Lower lobe of right lung (tissue), 2 donors: ENCODE measurements around the gene UVRAG. TPM values are rescaled to one million over a fixed set of nuclear protein-coding genes. Genes with fewer than 3 reads are reported as not detected.

Experiments used
- ATAC-seq, 2 donors: fragments of 200-7000 bp; cut with Tn5 transposase; one replicate each; pipeline ENCODE4 v1.9.1; 2020 to 2022; ENCODE audit warnings: mild to moderate bottlenecking in 2 of 2, moderate library complexity in 2 of 2
- DNase-seq: peaks from one replicate; pipeline ENCODE4 v3.0.0-alpha.2; 2020
- H3K27ac ChIP-seq: fragments of 200-600 bp; one replicate; pipeline ENCODE4 v1.8.0; 2022
- H3K27me3 ChIP-seq: fragments of 200-600 bp; one replicate; pipeline ENCODE4 v1.8.0; 2022; ENCODE audit warnings: low read depth
- H3K36me3 ChIP-seq: fragments of 200-600 bp; one replicate; pipeline ENCODE4 v1.8.0; 2022; ENCODE audit warnings: mild to moderate bottlenecking
- H3K4me1 ChIP-seq: fragments of 200-600 bp; one replicate; pipeline ENCODE4 v1.8.0; 2022
- H3K4me3 ChIP-seq: fragments of 200-600 bp; one replicate; pipeline ENCODE4 v1.8.0; 2022; ENCODE audit warnings: mild to moderate bottlenecking
- H3K9me3 ChIP-seq: fragments of 200-600 bp; one replicate; pipeline ENCODE4 v1.8.0; 2022
- intact Hi-C: fragments of 100-400 bp; cut with DNase I; formaldehyde crosslinking; loops from one replicate; pipeline ENCODE4 v1.11.0; 2022
- total RNA-seq: library from RNA; stranded (reverse); fragmentation: NEBNext Ultra II Directional; extraction: Animal tissue kit (Norgen Biotek cat#: 25700); gene quantifications from one replicate; pipeline ENCODE4 v1.2.1, GENCODE V29; 2021
- TF ChIP-seq, protein P1 (sequence below): fragments of 200-600 bp; IDR thresholded peaks from one replicate; pipeline ENCODE4 v1.8.0; 2022; ENCODE audit warnings: antibody characterized with exemption, mild to moderate bottlenecking
- donor health status: DM: no; HTN: yes; CAD: no; lungs with severe emphysema.

UVRAG gene
- total RNA-seq, 1 donor from 2014 or later: 36.0 TPM

DNA sequence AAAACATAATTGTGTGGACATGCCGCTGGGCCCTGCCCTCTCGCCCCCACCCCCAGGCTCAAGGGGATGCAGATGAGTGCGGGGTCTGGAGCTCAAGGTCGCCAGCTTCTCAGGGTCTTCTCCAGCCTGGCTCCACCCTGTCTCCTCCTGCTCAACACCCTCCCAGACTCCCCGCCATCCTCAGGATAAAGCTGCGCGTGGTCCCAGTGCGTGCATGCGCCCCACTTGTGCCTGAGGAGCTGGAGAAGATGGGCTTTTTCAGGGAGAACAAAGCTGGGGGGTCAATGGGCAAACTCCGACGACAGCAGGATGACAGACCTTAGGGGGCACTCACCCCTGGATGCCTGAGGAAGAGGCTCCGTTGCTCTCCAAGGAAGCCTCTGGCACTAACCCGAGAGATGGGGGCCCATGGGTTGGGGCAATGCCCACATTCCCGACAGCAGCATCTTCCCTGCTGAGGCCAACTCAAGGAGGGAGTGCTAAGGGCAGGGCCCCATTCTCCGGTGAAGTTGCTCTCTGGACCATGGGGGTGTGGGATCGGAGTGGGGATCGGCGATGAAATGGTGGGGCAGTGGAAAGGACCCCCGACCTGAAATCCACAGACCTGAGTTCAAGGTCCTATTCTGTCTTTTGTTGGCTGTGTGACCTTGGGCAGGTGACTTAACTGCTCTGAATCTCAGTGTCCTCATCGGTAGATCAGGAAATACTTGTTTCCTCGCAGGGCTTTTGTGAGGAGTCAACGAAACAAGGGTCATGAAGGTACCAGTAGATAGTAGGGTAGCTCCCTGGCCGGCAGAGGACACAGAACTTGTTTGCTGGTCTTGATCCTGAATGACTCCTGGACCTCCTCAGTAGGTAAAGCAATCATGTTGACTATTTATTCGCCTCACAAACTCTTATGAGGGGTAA, 343.6 kb downstream of the UVRAG start:
- intact Hi-C loops: loop anchor here (10.0 kb wide), 1 partner anchor 264 kb away; no protein-coding TSS in a partner anchor
- Histone ChIP-seq H3K9me3 (no peaks in the 10 kb centered on the region), H3K36me3 (no peaks in the 10 kb centered on the region), H3K27me3 (no peaks in the 10 kb centered on the region), H3K27ac (no peak overlapping the region), H3K4me1 (peaks cover 14% of the 10 kb centered on the region), H3K4me3 (no peak overlapping the region)
- TF ChIP-seq, protein P1, sequence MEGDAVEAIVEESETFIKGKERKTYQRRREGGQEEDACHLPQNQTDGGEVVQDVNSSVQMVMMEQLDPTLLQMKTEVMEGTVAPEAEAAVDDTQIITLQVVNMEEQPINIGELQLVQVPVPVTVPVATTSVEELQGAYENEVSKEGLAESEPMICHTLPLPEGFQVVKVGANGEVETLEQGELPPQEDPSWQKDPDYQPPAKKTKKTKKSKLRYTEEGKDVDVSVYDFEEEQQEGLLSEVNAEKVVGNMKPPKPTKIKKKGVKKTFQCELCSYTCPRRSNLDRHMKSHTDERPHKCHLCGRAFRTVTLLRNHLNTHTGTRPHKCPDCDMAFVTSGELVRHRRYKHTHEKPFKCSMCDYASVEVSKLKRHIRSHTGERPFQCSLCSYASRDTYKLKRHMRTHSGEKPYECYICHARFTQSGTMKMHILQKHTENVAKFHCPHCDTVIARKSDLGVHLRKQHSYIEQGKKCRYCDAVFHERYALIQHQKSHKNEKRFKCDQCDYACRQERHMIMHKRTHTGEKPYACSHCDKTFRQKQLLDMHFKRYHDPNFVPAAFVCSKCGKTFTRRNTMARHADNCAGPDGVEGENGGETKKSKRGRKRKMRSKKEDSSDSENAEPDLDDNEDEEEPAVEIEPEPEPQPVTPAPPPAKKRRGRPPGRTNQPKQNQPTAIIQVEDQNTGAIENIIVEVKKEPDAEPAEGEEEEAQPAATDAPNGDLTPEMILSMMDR: no peak
- DNase-seq (no peak), ATAC-seq (no peak)

DNA sequence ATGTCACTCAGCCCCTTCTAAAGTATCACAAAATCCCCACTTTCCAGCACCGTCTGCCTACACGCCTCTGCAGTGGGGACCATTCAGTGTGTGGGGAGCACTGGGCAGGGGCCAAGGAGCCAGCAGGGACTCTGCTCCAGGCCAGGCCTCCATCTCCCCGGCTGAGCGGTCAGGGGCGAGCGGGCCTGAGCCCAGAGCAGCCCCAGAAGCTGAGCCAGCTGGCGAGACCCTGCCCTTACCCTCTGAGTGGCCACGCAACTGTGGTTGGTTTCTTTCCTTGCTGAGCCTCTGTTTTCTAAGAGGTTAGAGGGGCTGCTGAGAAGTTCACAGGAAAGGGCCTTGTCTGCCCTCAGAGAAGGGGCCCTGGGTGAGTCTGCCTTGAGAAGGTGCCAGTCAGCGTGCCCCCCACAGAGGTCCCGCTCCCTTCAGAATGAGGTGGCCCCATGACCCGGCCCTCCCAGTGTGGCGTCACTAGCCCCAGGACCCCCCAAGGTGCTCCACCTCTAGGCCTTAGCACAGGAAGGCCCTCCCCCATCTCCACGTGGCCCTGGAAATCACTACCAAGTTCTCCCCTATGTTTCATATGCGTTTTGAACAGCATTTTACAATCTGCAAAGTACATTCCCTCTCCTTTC, 344.4 kb downstream of the UVRAG start:
- intact Hi-C loops: loop anchor here (10.0 kb wide), 1 partner anchor 265 kb away; no protein-coding TSS in a partner anchor
- peak; percentile 29 for DNase-seq
- peaks cover 14% of the 10 kb centered on the region for H3K4me1 ChIP-seq

GRCh38 chr11:76159983-76160661, 345.1 kb downstream of the UVRAG start:
- TF ChIP-seq, protein P1: no peak
- Histone ChIP-seq H3K27ac (no peak overlapping the region), H3K27me3 (no peaks in the 10 kb centered on the region), H3K9me3 (no peaks in the 10 kb centered on the region), H3K36me3 (no peaks in the 10 kb centered on the region), H3K4me1 (peaks cover 14% of the 10 kb centered on the region), H3K4me3 (no peak overlapping the region)
- intact Hi-C loops: loop anchor here (10.0 kb wide), 1 partner anchor 265 kb away; no protein-coding TSS in a partner anchor
- peak; percentile 34 for DNase-seq
- no peak for ATAC-seq

More for the DNA sequence above, 344.4 kb downstream of the UVRAG start:
- ATAC-seq: no peak
- Histone ChIP-seq H3K27ac (no peak overlapping the region), H3K4me3 (no peak overlapping the region), H3K27me3 (no peaks in the 10 kb centered on the region), H3K36me3 (no peaks in the 10 kb centered on the region), H3K9me3 (no peaks in the 10 kb centered on the region)
- TF ChIP-seq, protein P1: no peak

DNA sequence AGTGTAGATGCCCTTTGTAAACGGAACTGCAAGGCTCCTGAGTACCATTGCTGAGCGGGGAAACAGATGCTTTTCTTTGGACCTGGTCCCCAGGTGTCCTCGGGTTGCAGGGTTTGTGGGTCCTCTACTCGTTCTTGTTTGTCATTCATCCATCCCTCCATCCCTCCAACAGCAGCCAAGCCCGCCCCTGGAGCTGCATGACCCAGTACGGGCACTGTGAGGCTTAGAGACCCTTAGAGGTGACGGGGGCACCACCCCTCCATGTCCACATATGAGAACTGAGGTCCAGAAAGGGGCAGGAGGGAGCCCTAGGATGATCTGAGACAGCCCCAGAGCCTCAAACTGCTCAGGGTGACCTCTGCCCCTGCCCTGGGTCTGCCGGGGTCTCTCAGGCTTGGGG, 345.8 kb downstream of the UVRAG start:
- TF ChIP-seq, protein P1: no peak
- Histone ChIP-seq H3K4me3 (no peak overlapping the region), H3K36me3 (no peaks in the 10 kb centered on the region), H3K27ac (no peak overlapping the region), H3K9me3 (no peaks in the 10 kb centered on the region), H3K27me3 (no peaks in the 10 kb centered on the region), H3K4me1 (peaks cover 14% of the 10 kb centered on the region)
- ATAC-seq (no peak), DNase-seq (peak; percentile 24)
- intact Hi-C loops: no loop called here

DNA sequence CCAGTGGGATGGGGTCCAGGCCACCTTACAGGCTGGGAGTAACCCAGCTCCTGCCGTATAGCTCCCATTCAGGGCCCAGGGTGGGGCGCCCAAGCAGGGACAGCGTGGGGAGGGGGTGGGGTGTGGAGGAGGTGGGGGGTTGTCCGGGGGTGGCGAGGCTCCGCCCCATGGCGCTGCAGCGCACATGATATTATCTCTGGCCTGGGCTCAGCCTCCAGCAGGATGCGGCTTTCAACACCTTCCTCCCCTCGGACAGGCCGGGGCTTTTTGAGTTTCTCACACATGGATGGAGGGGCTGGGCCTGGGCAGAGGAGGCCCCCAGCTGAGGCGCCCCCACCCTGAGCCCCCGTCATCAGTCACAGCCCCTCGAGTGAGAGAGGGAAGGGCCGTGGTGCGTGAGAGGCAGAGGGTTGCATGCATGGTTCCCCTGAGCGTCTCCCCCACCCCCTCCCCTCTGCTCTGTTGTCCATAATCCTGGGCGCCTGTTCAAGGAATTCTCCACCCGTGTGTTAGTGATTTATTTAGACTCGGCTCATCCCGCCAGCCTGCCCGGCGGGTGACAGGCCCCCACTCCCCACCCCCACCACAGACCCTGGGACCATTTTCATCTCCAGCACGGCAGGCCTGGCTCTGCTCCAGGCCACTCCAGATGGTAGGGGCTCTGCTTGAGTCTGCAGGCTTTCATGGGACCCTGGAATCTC, 346.4 kb downstream of the UVRAG start:
- ATAC-seq (no peak), DNase-seq (peak; percentile 35)
- H3K36me3 ChIP-seq: no peaks in the 10 kb centered on the region

More for the DNA sequence above, 346.4 kb downstream of the UVRAG start:
- no peak overlapping the region for H3K27ac ChIP-seq
- TF ChIP-seq, protein P1: no peak
- H3K9me3 ChIP-seq: no peaks in the 10 kb centered on the region
- intact Hi-C loops: no loop called here
- H3K4me3 ChIP-seq: no peak overlapping the region
- no peaks in the 10 kb centered on the region for H3K27me3 ChIP-seq
- peaks cover 14% of the 10 kb centered on the region for H3K4me1 ChIP-seq
